HEK293 (cell line): Measurements from ENCODE around the gene UGT1A1.

Experiments
- CTCF ChIA-PET: fragments of 350-600 bp; formaldehyde crosslinking; extraction: SDS; loops from one replicate; lab custom pipeline; 2021; ENCODE audit warnings: antibody characterized with exemption; lab: Yijun Ruan, JAX
- POLR2A ChIA-PET: fragments of 300-600 bp; formaldehyde crosslinking; extraction: SDS; loops from one replicate; lab custom pipeline; 2020; ENCODE audit warnings: antibody characterized with exemption, inconsistent platforms; lab: Yijun Ruan, JAX
- H3K27ac ChIP-seq: fragments of 200-500 bp; sonication (Bioruptor generic); 2 replicates; pipeline ENCODE4 v1.5.1; 2014; ENCODE audit warnings: low read depth, low read length, control low read depth, inconsistent platforms; ENCODE audit errors: extremely low read depth
- H3K36me3 ChIP-seq, 2 experiments: fragments of 200-500 bp in 1 of 2; sonication (Bioruptor generic) in 1 of 2; 1 replicate in 1 of 2; 2 replicates in 1 of 2; pipeline ENCODE4 v1.5.1; 2014 to 2017; ENCODE audit warnings: inconsistent platforms in 2 of 2, low read length in 2 of 2; ENCODE audit not compliant: control insufficient read depth in 2 of 2, insufficient read depth in 1 of 2
- H3K4me1 ChIP-seq: fragments of 200-500 bp; sonication (Bioruptor generic); 2 replicates; pipeline ENCODE4 v1.5.1; 2014; ENCODE audit warnings: mild to moderate bottlenecking, low read length, inconsistent platforms; ENCODE audit not compliant: control insufficient read depth, insufficient read depth
- H3K4me3 ChIP-seq: 2 replicates; pipeline ENCODE4 v1.5.1; 2011; ENCODE audit warnings: low read depth, mild to moderate bottlenecking, control low read depth, low read length, moderate library complexity
- H3K9me3 ChIP-seq: fragments of 200-500 bp; sonication (Bioruptor generic); 2 replicates; pipeline ENCODE4 v1.5.1; 2014; ENCODE audit warnings: low read depth, low read length, inconsistent platforms; ENCODE audit not compliant: control insufficient read depth, insufficient read depth
- BCL11B ChIP-seq: fragments of 450-650 bp; formaldehyde crosslinking; IDR thresholded peaks from 2 replicates; pipeline ENCODE4 v1.5.1; 2016; ENCODE audit warnings: low read depth, missing biosample characterization, missing genetic modification characterization
- GLI2 ChIP-seq: fragments of 450-650 bp; formaldehyde crosslinking; IDR thresholded peaks from 2 replicates; pipeline ENCODE4; 2017; ENCODE audit warnings: missing biosample characterization, missing genetic modification characterization, low read depth, borderline replicate concordance
- KLF10 ChIP-seq: fragments of 450-650 bp; IDR thresholded peaks from 2 replicates; pipeline ENCODE4 v1.5.1; 2018; ENCODE audit warnings: missing biosample characterization, mild to moderate bottlenecking, missing genetic modification characterization
- MZF1 ChIP-seq: fragments of 450-650 bp; formaldehyde crosslinking; IDR thresholded peaks from 2 replicates; pipeline ENCODE4 v1.5.1; 2017; ENCODE audit warnings: missing biosample characterization, missing genetic modification characterization, borderline replicate concordance
- PRDM6 ChIP-seq: fragments of 450-650 bp; formaldehyde crosslinking; IDR thresholded peaks from 2 replicates; pipeline ENCODE4 v1.5.1; 2017; ENCODE audit warnings: missing biosample characterization, missing genetic modification characterization
- REST ChIP-seq: fragments of 450-650 bp; formaldehyde crosslinking; IDR thresholded peaks from 2 replicates; pipeline ENCODE4 v1.5.1; 2016; ENCODE audit warnings: missing biosample characterization, missing genetic modification characterization
- ZBTB8A ChIP-seq: fragments of 450-650 bp; formaldehyde crosslinking; IDR thresholded peaks from 2 replicates; pipeline ENCODE4 v1.5.1; 2016; ENCODE audit warnings: missing biosample characterization, missing genetic modification characterization
- ZIC2 ChIP-seq: fragments of 450-650 bp; formaldehyde crosslinking; IDR thresholded peaks from 2 replicates; pipeline ENCODE4 v1.5.1; 2016; ENCODE audit warnings: missing biosample characterization, missing genetic modification characterization
- ZNF138 ChIP-seq: fragments of 450-650 bp; formaldehyde crosslinking; IDR thresholded peaks from 2 replicates; pipeline ENCODE4 v1.5.1; 2016; ENCODE audit warnings: missing biosample characterization, missing genetic modification characterization, borderline replicate concordance
- ZNF184 ChIP-seq: fragments of 450-650 bp; IDR thresholded peaks from 2 replicates; pipeline ENCODE4 v1.5.1; 2018; ENCODE audit warnings: missing biosample characterization, mild to moderate bottlenecking, missing genetic modification characterization
- ZNF266 ChIP-seq: fragments of 450-650 bp; formaldehyde crosslinking; IDR thresholded peaks from 2 replicates; pipeline ENCODE4 v1.5.1; 2016; ENCODE audit warnings: missing biosample characterization, missing genetic modification characterization, low read depth
- ZNF311 ChIP-seq: fragments of 450-650 bp; formaldehyde crosslinking; IDR thresholded peaks from 2 replicates; pipeline ENCODE4 v1.5.1; 2017; ENCODE audit warnings: missing biosample characterization, missing genetic modification characterization, borderline replicate concordance
- ZNF324 ChIP-seq: fragments of 450-650 bp; formaldehyde crosslinking; IDR thresholded peaks from 2 replicates; pipeline ENCODE4 v1.5.1; 2016; ENCODE audit warnings: missing biosample characterization, missing genetic modification characterization
- ZNF341 ChIP-seq: fragments of 450-650 bp; formaldehyde crosslinking; IDR thresholded peaks from 2 replicates; pipeline ENCODE4; 2016; ENCODE audit warnings: low read depth, missing biosample characterization, missing genetic modification characterization
- ZNF449 ChIP-seq: fragments of 450-650 bp; formaldehyde crosslinking; IDR thresholded peaks from 2 replicates; pipeline ENCODE4 v1.5.1; 2017; ENCODE audit warnings: missing biosample characterization, mild to moderate bottlenecking, missing genetic modification characterization, moderate library complexity
- ZNF548 ChIP-seq: fragments of 450-650 bp; formaldehyde crosslinking; IDR thresholded peaks from 2 replicates; pipeline ENCODE4 v1.5.1; 2016; ENCODE audit warnings: missing biosample characterization, missing genetic modification characterization
- ZNF645 ChIP-seq: fragments of 450-650 bp; formaldehyde crosslinking; IDR thresholded peaks from 2 replicates; pipeline ENCODE4; 2016; ENCODE audit warnings: missing biosample characterization, missing genetic modification characterization
- ZNF776 ChIP-seq: fragments of 450-650 bp; formaldehyde crosslinking; IDR thresholded peaks from 2 replicates; pipeline ENCODE4 v1.5.0; 2017; ENCODE audit warnings: missing biosample characterization, missing genetic modification characterization, borderline replicate concordance
- ZNF837 ChIP-seq: fragments of 450-650 bp; formaldehyde crosslinking; IDR thresholded peaks from 2 replicates; pipeline ENCODE4 v1.5.1; 2016; ENCODE audit warnings: missing biosample characterization, missing genetic modification characterization
- ZSCAN16 ChIP-seq: fragments of 450-650 bp; formaldehyde crosslinking; IDR thresholded peaks from 2 replicates; pipeline ENCODE4 v1.5.1; 2016; ENCODE audit warnings: missing biosample characterization, missing genetic modification characterization
- TF ChIP-seq, protein P1 (sequence below): fragments of 450-650 bp; IDR thresholded peaks from 2 replicates; pipeline ENCODE4 v1.5.1; 2018; ENCODE audit warnings: missing biosample characterization, mild to moderate bottlenecking, missing genetic modification characterization
- TF ChIP-seq, protein P2 (sequence below): fragments of 450-650 bp; formaldehyde crosslinking; optimal IDR thresholded peaks from 2 replicates; pipeline ENCODE3; 2016; ENCODE audit warnings: missing biosample characterization, mild to moderate bottlenecking, missing genetic modification characterization
- TF ChIP-seq, protein P3 (sequence below): fragments of 450-650 bp; formaldehyde crosslinking; IDR thresholded peaks from 2 replicates; pipeline ENCODE4 v1.5.1; 2017; ENCODE audit warnings: missing biosample characterization, missing genetic modification characterization

Gene UGT1A1

DNA sequence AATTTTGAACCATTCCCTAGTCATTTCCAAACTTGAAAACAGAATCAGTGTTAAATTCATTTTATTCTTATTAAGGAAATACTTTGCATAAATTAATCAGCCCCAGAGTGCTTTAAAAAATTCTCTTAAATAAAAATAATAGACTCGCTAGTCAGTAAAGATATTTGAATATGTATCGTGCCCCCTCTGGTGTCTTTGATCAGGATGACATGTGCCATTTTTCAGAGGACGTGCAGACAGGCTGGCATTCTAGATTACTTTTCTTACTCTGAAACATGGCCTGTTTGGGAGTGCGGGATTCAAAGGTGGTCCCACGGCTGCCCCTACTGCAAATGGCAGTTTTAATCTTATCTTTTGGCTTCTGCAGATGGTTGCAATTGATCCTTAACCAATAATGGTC, 12.5 kb downstream of the UGT1A1 start:
- TF ChIP-seq ZNF324 (tag by site-specific recombination) (no peak), ZNF645 (tag by site-specific recombination) (no peak), ZNF266 (no peak), ZNF341 (tag by site-specific recombination) (no peak), GLI2 (tag by site-specific recombination) (no peak), ZNF548 (tag by site-specific recombination) (no peak), KLF10 (no peak), MZF1 (tag by site-specific recombination) (no peak), ZNF138 (tag by site-specific recombination) (no peak), ZSCAN16 (tag by site-specific recombination) (no peak), BCL11B (tag by site-specific recombination) (no peak), PRDM6 (tag by site-specific recombination) (no peak), ZNF184 (no peak), ZIC2 (tag by site-specific recombination) (no peak), ZBTB8A (tag by site-specific recombination) (no peak)
- TF ChIP-seq, protein P1, sequence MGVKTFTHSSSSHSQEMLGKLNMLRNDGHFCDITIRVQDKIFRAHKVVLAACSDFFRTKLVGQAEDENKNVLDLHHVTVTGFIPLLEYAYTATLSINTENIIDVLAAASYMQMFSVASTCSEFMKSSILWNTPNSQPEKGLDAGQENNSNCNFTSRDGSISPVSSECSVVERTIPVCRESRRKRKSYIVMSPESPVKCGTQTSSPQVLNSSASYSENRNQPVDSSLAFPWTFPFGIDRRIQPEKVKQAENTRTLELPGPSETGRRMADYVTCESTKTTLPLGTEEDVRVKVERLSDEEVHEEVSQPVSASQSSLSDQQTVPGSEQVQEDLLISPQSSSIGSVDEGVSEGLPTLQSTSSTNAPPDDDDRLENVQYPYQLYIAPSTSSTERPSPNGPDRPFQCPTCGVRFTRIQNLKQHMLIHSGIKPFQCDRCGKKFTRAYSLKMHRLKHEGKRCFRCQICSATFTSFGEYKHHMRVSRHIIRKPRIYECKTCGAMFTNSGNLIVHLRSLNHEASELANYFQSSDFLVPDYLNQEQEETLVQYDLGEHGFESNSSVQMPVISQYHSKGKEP = no peak
- TF ChIP-seq, all 188 proteins: peak for 0
- no peak overlapping the region for H3K4me3 ChIP-seq
- CTCF ChIA-PET = no interaction called here

DNA sequence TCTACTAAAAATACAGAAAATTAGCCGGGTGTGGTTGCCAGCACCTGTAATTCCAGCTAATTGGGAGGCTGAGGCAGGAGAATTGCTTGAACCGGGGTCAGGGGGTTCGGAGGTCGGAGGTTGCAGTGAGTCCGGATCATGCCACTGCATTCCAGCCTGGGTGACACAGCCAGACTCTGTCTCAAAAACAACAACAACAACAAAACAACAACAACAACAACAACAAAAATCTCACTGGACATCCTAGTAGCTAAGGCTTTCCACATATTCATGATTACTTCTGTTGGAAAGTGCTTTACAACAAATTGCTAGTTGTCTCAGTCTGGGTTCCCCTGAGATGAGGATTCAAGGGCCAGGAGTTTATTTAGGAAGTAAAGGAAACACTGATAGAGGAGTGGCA, 13.8 kb downstream of the UGT1A1 start:
- Histone ChIP-seq H3K27ac (no peak overlapping the region), H3K4me1 (no peaks in the 10 kb centered on the region), H3K9me3 (no peaks in the 10 kb centered on the region), H3K4me3 (no peak overlapping the region), H3K36me3 (no peaks in the 10 kb centered on the region)
- CTCF ChIA-PET = no interaction called here
- POLR2A ChIA-PET = no interaction called here
- TF ChIP-seq, protein P2, sequence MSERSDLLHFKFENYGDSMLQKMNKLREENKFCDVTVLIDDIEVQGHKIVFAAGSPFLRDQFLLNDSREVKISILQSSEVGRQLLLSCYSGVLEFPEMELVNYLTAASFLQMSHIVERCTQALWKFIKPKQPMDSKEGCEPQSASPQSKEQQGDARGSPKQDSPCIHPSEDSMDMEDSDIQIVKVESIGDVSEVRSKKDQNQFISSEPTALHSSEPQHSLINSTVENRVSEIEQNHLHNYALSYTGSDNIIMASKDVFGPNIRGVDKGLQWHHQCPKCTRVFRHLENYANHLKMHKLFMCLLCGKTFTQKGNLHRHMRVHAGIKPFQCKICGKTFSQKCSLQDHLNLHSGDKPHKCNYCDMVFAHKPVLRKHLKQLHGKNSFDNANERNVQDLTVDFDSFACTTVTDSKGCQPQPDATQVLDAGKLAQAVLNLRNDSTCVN (tag by site-specific recombination) = no peak
- TF ChIP-seq REST (tag by site-specific recombination) = no peak
- no peak for TF ChIP-seq ZNF776
- TF ChIP-seq ZNF449 (tag by site-specific recombination) = no peak
- TF ChIP-seq ZNF138 (tag by site-specific recombination) = no peak
- TF ChIP-seq, protein P3, sequence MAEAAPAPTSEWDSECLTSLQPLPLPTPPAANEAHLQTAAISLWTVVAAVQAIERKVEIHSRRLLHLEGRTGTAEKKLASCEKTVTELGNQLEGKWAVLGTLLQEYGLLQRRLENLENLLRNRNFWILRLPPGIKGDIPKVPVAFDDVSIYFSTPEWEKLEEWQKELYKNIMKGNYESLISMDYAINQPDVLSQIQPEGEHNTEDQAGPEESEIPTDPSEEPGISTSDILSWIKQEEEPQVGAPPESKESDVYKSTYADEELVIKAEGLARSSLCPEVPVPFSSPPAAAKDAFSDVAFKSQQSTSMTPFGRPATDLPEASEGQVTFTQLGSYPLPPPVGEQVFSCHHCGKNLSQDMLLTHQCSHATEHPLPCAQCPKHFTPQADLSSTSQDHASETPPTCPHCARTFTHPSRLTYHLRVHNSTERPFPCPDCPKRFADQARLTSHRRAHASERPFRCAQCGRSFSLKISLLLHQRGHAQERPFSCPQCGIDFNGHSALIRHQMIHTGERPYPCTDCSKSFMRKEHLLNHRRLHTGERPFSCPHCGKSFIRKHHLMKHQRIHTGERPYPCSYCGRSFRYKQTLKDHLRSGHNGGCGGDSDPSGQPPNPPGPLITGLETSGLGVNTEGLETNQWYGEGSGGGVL (tag by site-specific recombination) = no peak
- no peak for TF ChIP-seq ZNF311 (tag by site-specific recombination)
- TF ChIP-seq ZNF837 (tag by site-specific recombination) = no peak

More for the DNA sequence above, 12.5 kb downstream of the UGT1A1 start:
- POLR2A ChIA-PET = no interaction called here
- H3K27ac ChIP-seq = no peak overlapping the region
- H3K9me3 ChIP-seq = no peaks in the 10 kb centered on the region
- no peaks in the 10 kb centered on the region for H3K4me1 ChIP-seq
- H3K36me3 ChIP-seq = no peaks in the 10 kb centered on the region
